GF-D8 (cell line): ENCODE results near the gene KIAA1614.

Source experiments
- DNase-seq: peaks from one replicate; lab custom pipeline; 2025; lab: John Stamatoyannopoulos, UW

The KIAA1614 gene

GRCh38 chr1:180912801-180913565 is at the start of gene KIAA1614:
TSS of gene KIAA1614 (plus strand) at chr1:180912897. CDS start at chr1:180913244, 347 bp downstream.
- no peak for DNase-seq

GRCh38 chr1:180863158-180863775 is 49.4 kb upstream of the KIAA1614 start:
- DNase-seq = no peak

- no peak for DNase-seq
Measured at GRCh38 chr1:180881806-180882509, 30.7 kb upstream of the KIAA1614 start.

GRCh38 chr1:180884588-180885300 is 28.0 kb upstream of the KIAA1614 start:
- DNase-seq = no peak

GRCh38 chr1:180886338-180886737 is 26.4 kb upstream of the KIAA1614 start:
- DNase-seq = no peak

- DNase-seq = no peak
Measured at GRCh38 chr1:180887841-180888240, 24.9 kb upstream of the KIAA1614 start.

- no peak for DNase-seq
Measured at GRCh38 chr1:180888870-180889269, 23.8 kb upstream of the KIAA1614 start.

- no peak for DNase-seq
Measured at GRCh38 chr1:180889325-180889724, 23.4 kb upstream of the KIAA1614 start.

- no peak for DNase-seq
Measured at GRCh38 chr1:180892272-180892671, 20.4 kb upstream of the KIAA1614 start.

GRCh38 chr1:180892675-180893074 is 20.0 kb upstream of the KIAA1614 start:
- DNase-seq = no peak

GRCh38 chr1:180893614-180894013 is 19.1 kb upstream of the KIAA1614 start:
- DNase-seq = no peak

GRCh38 chr1:180896161-180896560 is 16.5 kb upstream of the KIAA1614 start:
- DNase-seq = no peak

GRCh38 chr1:180898441-180899219 is 14.1 kb upstream of the KIAA1614 start:
- DNase-seq = no peak

GRCh38 chr1:180899262-180899661 is 13.4 kb upstream of the KIAA1614 start:
- no peak for DNase-seq

GRCh38 chr1:180901076-180901990 is 11.4 kb upstream of the KIAA1614 start:
- DNase-seq = no peak

- DNase-seq = no peak
Measured at GRCh38 chr1:180902541-180902940, 10.2 kb upstream of the KIAA1614 start.

- no peak for DNase-seq
Measured at GRCh38 chr1:180905927-180906326, 6.8 kb upstream of the KIAA1614 start.

GRCh38 chr1:180906511-180906910 is 6.2 kb upstream of the KIAA1614 start:
- DNase-seq = no peak

- no peak for DNase-seq
Measured at GRCh38 chr1:180907313-180908055, 5.2 kb upstream of the KIAA1614 start.
